ENCODE data around the gene GPR173. TPM values are rescaled to one million over a fixed set of nuclear protein-coding genes. Genes with fewer than 3 reads are reported as not detected.

Gene GPR173
- total RNA-seq, 2 donors from 2014 or later, result 7.0 to 9.4 TPM

DNA sequence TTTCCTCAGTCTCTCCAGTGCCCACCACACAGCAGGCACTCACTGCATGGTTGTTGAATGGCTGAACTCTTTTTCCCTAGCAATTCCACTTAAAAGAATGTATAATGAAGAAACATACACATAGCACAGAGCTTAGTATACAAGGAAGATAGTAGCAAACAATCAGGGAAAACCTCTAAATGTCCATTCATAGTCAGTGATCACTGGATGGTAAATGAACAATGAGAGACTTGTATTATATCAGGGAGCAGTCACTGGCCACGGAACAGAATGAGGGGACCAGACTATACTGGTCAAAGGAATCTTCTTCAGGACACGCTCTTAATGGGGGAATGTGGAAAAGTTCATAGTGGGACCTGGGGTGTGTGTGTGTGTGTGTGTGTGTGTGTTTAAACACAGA lies 46.6 kb upstream of the GPR173 start:
- H3K27ac ChIP-seq (ENCODE audit: low read depth, low read length), result no peak overlapping the region
- H3K9ac ChIP-seq (ENCODE audit: extremely low read depth, low read length, poor library complexity, severe bottlenecking), result no peak overlapping the region
- WGBS, 2 experiments (ENCODE audit: insufficient coverage in 1 of 2, insufficient read length in 1 of 2), result 90% methylated on average over 2 of the region's 2 CpGs; no CpG with 5 or more reads in 1 of the 2 experiments
- no peak for DNase-seq
- H3K4me1 ChIP-seq (ENCODE audit: control insufficient read depth, insufficient read depth, low read length), result no peaks in the 10 kb centered on the region
- H3K36me3 ChIP-seq (ENCODE audit: control insufficient read depth, insufficient read depth, low read length), result no peaks in the 10 kb centered on the region
- H3K27me3 ChIP-seq (ENCODE audit: control insufficient read depth, insufficient read depth, low read length, poor library complexity, severe bottlenecking), result no peaks in the 10 kb centered on the region
- Mint-ChIP-seq H3K4me3 (no peak overlapping the region), H3K27me3 (ENCODE audit: insufficient read depth) (peaks cover 28% of the 10 kb centered on the region), H3K4me1 (no peaks in the 10 kb centered on the region), H3K27ac (no peak overlapping the region), H3K36me3 (ENCODE audit: low read depth) (no peaks in the 10 kb centered on the region), H3K9me3 (peaks cover 64% of the 10 kb centered on the region)
- no peaks in the 10 kb centered on the region for H3K9me3 ChIP-seq (ENCODE audit: control insufficient read depth, low read length)
- TF ChIP-seq, protein P1, sequence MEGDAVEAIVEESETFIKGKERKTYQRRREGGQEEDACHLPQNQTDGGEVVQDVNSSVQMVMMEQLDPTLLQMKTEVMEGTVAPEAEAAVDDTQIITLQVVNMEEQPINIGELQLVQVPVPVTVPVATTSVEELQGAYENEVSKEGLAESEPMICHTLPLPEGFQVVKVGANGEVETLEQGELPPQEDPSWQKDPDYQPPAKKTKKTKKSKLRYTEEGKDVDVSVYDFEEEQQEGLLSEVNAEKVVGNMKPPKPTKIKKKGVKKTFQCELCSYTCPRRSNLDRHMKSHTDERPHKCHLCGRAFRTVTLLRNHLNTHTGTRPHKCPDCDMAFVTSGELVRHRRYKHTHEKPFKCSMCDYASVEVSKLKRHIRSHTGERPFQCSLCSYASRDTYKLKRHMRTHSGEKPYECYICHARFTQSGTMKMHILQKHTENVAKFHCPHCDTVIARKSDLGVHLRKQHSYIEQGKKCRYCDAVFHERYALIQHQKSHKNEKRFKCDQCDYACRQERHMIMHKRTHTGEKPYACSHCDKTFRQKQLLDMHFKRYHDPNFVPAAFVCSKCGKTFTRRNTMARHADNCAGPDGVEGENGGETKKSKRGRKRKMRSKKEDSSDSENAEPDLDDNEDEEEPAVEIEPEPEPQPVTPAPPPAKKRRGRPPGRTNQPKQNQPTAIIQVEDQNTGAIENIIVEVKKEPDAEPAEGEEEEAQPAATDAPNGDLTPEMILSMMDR (conservative IDR thresholded peaks at IDR 0.05), result no peak
- no peak overlapping the region for H3K4me3 ChIP-seq (ENCODE audit: low read length)

- Histone ChIP-seq H3K4me1 (ENCODE audit: control insufficient read depth, insufficient read depth, low read length) (no peaks in the 10 kb centered on the region), H3K9ac (ENCODE audit: extremely low read depth, low read length, poor library complexity, severe bottlenecking) (no peak overlapping the region), H3K9me3 (ENCODE audit: control insufficient read depth, low read length) (no peaks in the 10 kb centered on the region), H3K27me3 (ENCODE audit: control insufficient read depth, insufficient read depth, low read length, poor library complexity, severe bottlenecking) (no peaks in the 10 kb centered on the region), H3K4me3 (ENCODE audit: low read length) (no peak overlapping the region), H3K36me3 (ENCODE audit: control insufficient read depth, insufficient read depth, low read length) (no peaks in the 10 kb centered on the region), H3K27ac (ENCODE audit: low read depth, low read length) (no peak overlapping the region)
- Mint-ChIP-seq H3K4me1 (no peaks in the 10 kb centered on the region), H3K27ac (no peak overlapping the region), H3K4me3 (no peak overlapping the region), H3K9me3 (peaks cover 70% of the 10 kb centered on the region), H3K27me3 (ENCODE audit: insufficient read depth) (peaks cover 28% of the 10 kb centered on the region), H3K36me3 (ENCODE audit: low read depth) (no peaks in the 10 kb centered on the region)
- DNase-seq, result no peak
- TF ChIP-seq, protein P1 (conservative IDR thresholded peaks at IDR 0.05), result no peak
- WGBS, 2 experiments (ENCODE audit: insufficient coverage in 1 of 2, insufficient read length in 1 of 2), result 97 to 100% methylated on average over 3 of the region's 6 CpGs
Observed at GRCh38 chrX:53003111-53003510, 45.5 kb upstream of the GPR173 start.

- TF ChIP-seq, protein P1 (conservative IDR thresholded peaks at IDR 0.05), result no peak
- Mint-ChIP-seq H3K4me1 (no peaks in the 10 kb centered on the region), H3K9me3 (peaks cover 67% of the 10 kb centered on the region), H3K36me3 (ENCODE audit: low read depth) (no peaks in the 10 kb centered on the region), H3K4me3 (no peak overlapping the region), H3K27me3 (ENCODE audit: insufficient read depth) (peaks cover 26% of the 10 kb centered on the region), H3K27ac (no peak overlapping the region)
- 83 to 94% methylated on average over 1 to 4 of the region's 4 CpGs for WGBS, 2 experiments (ENCODE audit: insufficient coverage in 1 of 2, insufficient read length in 1 of 2)
- Histone ChIP-seq H3K9ac (ENCODE audit: extremely low read depth, low read length, poor library complexity, severe bottlenecking) (no peak overlapping the region), H3K4me1 (ENCODE audit: control insufficient read depth, insufficient read depth, low read length) (no peaks in the 10 kb centered on the region), H3K27ac (ENCODE audit: low read depth, low read length) (no peak overlapping the region), H3K27me3 (ENCODE audit: control insufficient read depth, insufficient read depth, low read length, poor library complexity, severe bottlenecking) (no peaks in the 10 kb centered on the region), H3K4me3 (ENCODE audit: low read length) (no peak overlapping the region), H3K36me3 (ENCODE audit: control insufficient read depth, insufficient read depth, low read length) (no peaks in the 10 kb centered on the region), H3K9me3 (ENCODE audit: control insufficient read depth, low read length) (no peaks in the 10 kb centered on the region)
- no peak for DNase-seq
Observed at GRCh38 chrX:53004038-53004437, 44.6 kb upstream of the GPR173 start.
